Neutrophil (primary cell): Measurements from ENCODE around the gene ZNF577.

Experiments used
- H3K27ac ChIP-seq: fragments of 200-600 bp; sonication (generic); 2 replicates; pipeline ENCODE4 v1.5.1; 2016; ENCODE audit warnings: mild to moderate bottlenecking, moderate library complexity
- H3K27me3 ChIP-seq: fragments of 200-600 bp; sonication (generic); 2 replicates; pipeline ENCODE4 v1.6.0; 2016; ENCODE audit warnings: mild to moderate bottlenecking
- H3K36me3 ChIP-seq: fragments of 200-600 bp; sonication (generic); 2 replicates; pipeline ENCODE4 v1.5.1; 2017
- H3K4me1 ChIP-seq, 2 experiments: fragments of 200-600 bp in 1 of 2; sonication (generic) in 1 of 2; 1 replicate in 1 of 2; 2 replicates in 1 of 2; pipeline versions ENCODE4 v1.5.1 to v1.6.1; 2013 to 2016; ENCODE audit warnings: low read depth in 1 of 2, low read length in 1 of 2, mild to moderate bottlenecking in 1 of 2, moderate library complexity in 1 of 2; ENCODE audit not compliant: control insufficient read depth in 1 of 2, insufficient read depth in 1 of 2
- H3K4me3 ChIP-seq, 2 experiments: fragments of 200-600 bp in 1 of 2; sonication (generic) in 1 of 2; 1 replicate in 1 of 2; 2 replicates in 1 of 2; pipeline ENCODE4 v1.5.1; 2013 to 2016; ENCODE audit warnings: low read depth in 1 of 2, low read length in 1 of 2, mild to moderate bottlenecking in 1 of 2, moderate library complexity in 1 of 2
- H3K9me3 ChIP-seq: fragments of 200-600 bp; sonication (generic); 2 replicates; pipeline ENCODE4 v1.5.1; 2016
- CTCF ChIP-seq: fragments of 200-600 bp; sonication (generic); IDR thresholded peaks from 2 replicates; pipeline ENCODE4 v1.5.1; 2016; ENCODE audit warnings: antibody characterized with exemption

The ZNF577 gene

GRCh38 chr19:51889934-51890333, 2.2 kb upstream of the ZNF577 start:
- Histone ChIP-seq H3K27me3 (peaks cover 9% of the 10 kb centered on the region), H3K36me3 (peaks cover 32% of the 10 kb centered on the region), H3K27ac (no peak overlapping the region), H3K9me3 (peaks cover 88% of the 10 kb centered on the region), H3K4me3 (no peak overlapping the region), H3K4me1 (peaks cover 0 to 7% of the 10 kb centered on the region in 2 experiments)
- TF ChIP-seq CTCF, result no peak

- Histone ChIP-seq H3K9me3 (peaks cover 44% of the 10 kb centered on the region), H3K4me3 (no peak overlapping the region), H3K27ac (no peak overlapping the region), H3K4me1 (peaks cover 0 to 7% of the 10 kb centered on the region in 2 experiments), H3K27me3 (peaks cover 9% of the 10 kb centered on the region), H3K36me3 (no peaks in the 10 kb centered on the region)
- TF ChIP-seq CTCF, result no peak
Measured at GRCh38 chr19:51884713-51885112, 3.0 kb downstream of the ZNF577 start.

GRCh38 chr19:51882518-51882917, 5.2 kb downstream of the ZNF577 start:
- H3K4me3 ChIP-seq, result no peak overlapping the region
- peaks cover 26% of the 10 kb centered on the region for H3K9me3 ChIP-seq
- no peak overlapping the region for H3K27ac ChIP-seq
- peaks cover 2% of the 10 kb centered on the region for H3K27me3 ChIP-seq
- H3K36me3 ChIP-seq, result peaks cover 4% of the 10 kb centered on the region
- TF ChIP-seq CTCF, result no peak
- peaks cover 0 to 7% of the 10 kb centered on the region in 2 experiments for H3K4me1 ChIP-seq

- H3K4me3 ChIP-seq, result no peak overlapping the region
- no peaks in the 10 kb centered on the region for H3K27me3 ChIP-seq
- peaks cover 23% of the 10 kb centered on the region for H3K9me3 ChIP-seq
- peaks cover 22% of the 10 kb centered on the region for H3K36me3 ChIP-seq
- H3K27ac ChIP-seq, result no peak overlapping the region
- no peaks in the 10 kb centered on the region for H3K4me1 ChIP-seq
- no peak for TF ChIP-seq CTCF
Measured at GRCh38 chr19:51873097-51873496, 14.7 kb downstream of the ZNF577 start.

- Histone ChIP-seq H3K4me3 (no peak overlapping the region), H3K27me3 (no peaks in the 10 kb centered on the region), H3K4me1 (no peaks in the 10 kb centered on the region), H3K36me3 (no peaks in the 10 kb centered on the region), H3K27ac (no peak overlapping the region), H3K9me3 (peaks cover 52% of the 10 kb centered on the region)
- no peak for TF ChIP-seq CTCF
Measured at GRCh38 chr19:51861870-51862622, 25.7 kb downstream of the ZNF577 start.
